Measurements from ENCODE around the gene FPR3.
"Not testable (repeated sequence)": the region's sequence is repeated elsewhere in the genome, so short reads cannot be mapped to it uniquely, and the experiment has no call there.

Gene FPR3

GRCh38 chr19:51760697-51761356 is 34.1 kb upstream of the FPR3 start, which contains the start of gene FPR2:
Gene FPR2 (plus strand): TSS chr19:51761180. CDS start chr19:51768659, 7,479 bp downstream.
- H3K27ac ChIP-seq, result no peak within 1 kb of the TSS
- H3K9ac ChIP-seq (ENCODE audit: insufficient read length), result no peak within 1 kb of the TSS
- H3K9me3 ChIP-seq (ENCODE audit: low read depth, low read length), result no peaks in the 10 kb centered on the region
- TF ChIP-seq FOXP2 (optimal IDR thresholded peaks at IDR 0.05; ENCODE audit: control extremely low read depth, extremely low read length, insufficient read depth) (no peak), EZH2 (IDR thresholded peaks at IDR 0.05) (no peak), POLR2AphosphoS5 (IDR thresholded peaks at IDR 0.05; ENCODE audit: borderline replicate concordance, low read depth, low read length) (no peak)
- DNase-seq (ENCODE audit: low read depth, low spot score), result no peak
- no peak within 1 kb of the TSS for H3K4me3 ChIP-seq
- H3K36me3 ChIP-seq (ENCODE audit: insufficient read depth, low read length), result no peaks in the 10 kb centered on the region

- H3K36me3 ChIP-seq (ENCODE audit: insufficient read depth, low read length), result no peaks in the 10 kb centered on the region
- no peaks in the 10 kb centered on the region for H3K9me3 ChIP-seq (ENCODE audit: low read depth, low read length)
- H3K4me3 ChIP-seq, result no peak overlapping the region
- no peak for DNase-seq (ENCODE audit: low read depth, low spot score)
- no peak overlapping the region for H3K9ac ChIP-seq (ENCODE audit: insufficient read length)
- TF ChIP-seq FOXP2 (optimal IDR thresholded peaks at IDR 0.05; ENCODE audit: control extremely low read depth, extremely low read length, insufficient read depth) (no peak), POLR2AphosphoS5 (IDR thresholded peaks at IDR 0.05; ENCODE audit: borderline replicate concordance, low read depth, low read length) (no peak), EZH2 (IDR thresholded peaks at IDR 0.05) (no peak)
- H3K27ac ChIP-seq, result no peak overlapping the region
These were observed 33.3 kb upstream of the FPR3 start for GRCh38 chr19:51761696-51762095.

GRCh38 chr19:51765086-51765485 is 29.9 kb upstream of the FPR3 start:
- no peak overlapping the region for H3K9ac ChIP-seq (ENCODE audit: insufficient read length)
- no peak overlapping the region for H3K27ac ChIP-seq
- H3K9me3 ChIP-seq (ENCODE audit: low read depth, low read length), result no peaks in the 10 kb centered on the region
- TF ChIP-seq FOXP2 (optimal IDR thresholded peaks at IDR 0.05; ENCODE audit: control extremely low read depth, extremely low read length, insufficient read depth) (no peak), EZH2 (IDR thresholded peaks at IDR 0.05) (no peak), POLR2AphosphoS5 (IDR thresholded peaks at IDR 0.05; ENCODE audit: borderline replicate concordance, low read depth, low read length) (no peak)
- H3K36me3 ChIP-seq (ENCODE audit: insufficient read depth, low read length), result no peaks in the 10 kb centered on the region
- DNase-seq (ENCODE audit: low read depth, low spot score), result no peak
- no peak overlapping the region for H3K4me3 ChIP-seq

- Histone ChIP-seq H3K4me3 (no peak overlapping the region), H3K9ac (ENCODE audit: insufficient read length) (no peak overlapping the region), H3K27ac (no peak overlapping the region), H3K9me3 (ENCODE audit: low read depth, low read length) (no peaks in the 10 kb centered on the region), H3K36me3 (ENCODE audit: insufficient read depth, low read length) (no peaks in the 10 kb centered on the region)
- TF ChIP-seq EZH2 (IDR thresholded peaks at IDR 0.05) (no peak), FOXP2 (optimal IDR thresholded peaks at IDR 0.05; ENCODE audit: control extremely low read depth, extremely low read length, insufficient read depth) (no peak), POLR2AphosphoS5 (IDR thresholded peaks at IDR 0.05; ENCODE audit: borderline replicate concordance, low read depth, low read length) (no peak)
- DNase-seq (ENCODE audit: low read depth, low spot score), result no peak
These were observed 28.5 kb upstream of the FPR3 start for GRCh38 chr19:51766461-51766860.

DNA sequence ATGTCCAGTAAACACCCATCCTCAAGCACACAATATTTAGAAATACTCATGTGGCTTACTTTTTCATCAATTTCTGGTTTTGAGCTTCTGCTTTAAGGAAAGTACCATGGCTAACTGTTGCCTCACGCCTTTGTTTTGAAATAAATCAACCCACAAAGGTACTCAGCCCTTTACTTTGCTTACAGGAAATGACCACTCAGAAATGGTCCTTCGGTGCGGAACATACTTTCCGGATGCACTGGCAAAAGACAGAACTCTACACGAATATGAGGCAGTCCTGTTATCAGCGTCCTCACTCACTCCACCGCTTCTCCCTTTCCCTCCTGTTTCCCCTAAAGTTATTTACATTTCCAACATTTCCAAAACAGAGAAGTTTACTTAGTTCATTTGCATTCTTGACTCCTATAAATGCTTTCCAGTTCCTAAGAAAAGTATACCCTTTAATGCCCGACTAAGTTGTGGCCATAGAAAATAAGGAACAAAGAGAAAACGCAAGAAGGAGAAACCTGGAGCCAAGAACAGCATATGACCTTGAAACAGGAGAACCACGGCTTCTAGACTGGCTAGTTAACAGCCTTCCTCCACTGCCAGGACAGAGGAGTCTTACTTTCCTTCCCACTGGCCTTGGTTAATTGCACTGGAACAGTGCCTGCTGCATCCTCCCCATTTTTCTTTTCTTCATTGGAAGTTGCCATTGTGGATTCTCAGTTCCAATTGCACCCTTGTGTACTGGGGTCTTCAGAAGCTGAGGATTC is 23.4 kb upstream of the FPR3 start:
- Histone ChIP-seq H3K9ac (ENCODE audit: insufficient read length) (no peak overlapping the region), H3K9me3 (ENCODE audit: low read depth, low read length) (no peaks in the 10 kb centered on the region), H3K4me3 (no peak overlapping the region), H3K36me3 (ENCODE audit: insufficient read depth, low read length) (no peaks in the 10 kb centered on the region), H3K27ac (no peak overlapping the region)
- no peak for TF ChIP-seq POLR2AphosphoS5 (IDR thresholded peaks at IDR 0.05; ENCODE audit: borderline replicate concordance, low read depth, low read length)
- TF ChIP-seq EZH2 (IDR thresholded peaks at IDR 0.05), result no peak
- no peak for TF ChIP-seq FOXP2 (optimal IDR thresholded peaks at IDR 0.05; ENCODE audit: control extremely low read depth, extremely low read length, insufficient read depth)
- DNase-seq (ENCODE audit: low read depth, low spot score), result no peak

DNA sequence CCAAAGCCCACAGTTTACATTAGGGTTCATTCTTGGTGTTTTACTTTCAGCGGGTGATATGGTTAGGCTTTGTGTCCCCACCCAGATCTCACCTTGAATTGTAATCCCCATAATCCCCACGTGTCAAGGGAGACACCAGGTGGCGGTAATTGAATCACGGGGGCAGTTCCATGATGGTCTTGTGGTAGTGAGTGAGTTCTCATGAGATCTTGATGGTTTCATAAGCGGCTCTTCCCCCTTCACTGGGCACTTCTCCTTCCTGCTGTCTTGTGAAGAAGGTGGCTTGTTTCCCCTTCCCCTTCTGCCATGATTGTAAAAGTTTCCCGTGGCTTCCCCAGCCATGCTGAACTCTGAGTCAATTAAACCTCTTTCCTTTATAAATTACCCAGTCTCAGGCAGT is 22.0 kb upstream of the FPR3 start:
- Histone ChIP-seq H3K9me3 (ENCODE audit: low read depth, low read length) (no peaks in the 10 kb centered on the region), H3K27ac (no peak overlapping the region), H3K4me3 (no peak overlapping the region), H3K9ac (ENCODE audit: insufficient read length) (no peak overlapping the region), H3K36me3 (ENCODE audit: insufficient read depth, low read length) (no peaks in the 10 kb centered on the region)
- no peak for TF ChIP-seq FOXP2 (optimal IDR thresholded peaks at IDR 0.05; ENCODE audit: control extremely low read depth, extremely low read length, insufficient read depth)
- TF ChIP-seq EZH2 (IDR thresholded peaks at IDR 0.05), result no peak
- no peak for TF ChIP-seq POLR2AphosphoS5 (IDR thresholded peaks at IDR 0.05; ENCODE audit: borderline replicate concordance, low read depth, low read length)
- no peak for DNase-seq (ENCODE audit: low read depth, low spot score)

- not testable (repeated sequence) for H3K9me3 ChIP-seq (ENCODE audit: low read depth, low read length); DNase-seq (ENCODE audit: low read depth, low spot score); H3K9ac ChIP-seq (ENCODE audit: insufficient read length); H3K36me3 ChIP-seq (ENCODE audit: insufficient read depth, low read length); H3K27ac ChIP-seq; H3K4me3 ChIP-seq
These were observed 18.4 kb upstream of the FPR3 start for GRCh38 chr19:51776561-51776960.

DNA sequence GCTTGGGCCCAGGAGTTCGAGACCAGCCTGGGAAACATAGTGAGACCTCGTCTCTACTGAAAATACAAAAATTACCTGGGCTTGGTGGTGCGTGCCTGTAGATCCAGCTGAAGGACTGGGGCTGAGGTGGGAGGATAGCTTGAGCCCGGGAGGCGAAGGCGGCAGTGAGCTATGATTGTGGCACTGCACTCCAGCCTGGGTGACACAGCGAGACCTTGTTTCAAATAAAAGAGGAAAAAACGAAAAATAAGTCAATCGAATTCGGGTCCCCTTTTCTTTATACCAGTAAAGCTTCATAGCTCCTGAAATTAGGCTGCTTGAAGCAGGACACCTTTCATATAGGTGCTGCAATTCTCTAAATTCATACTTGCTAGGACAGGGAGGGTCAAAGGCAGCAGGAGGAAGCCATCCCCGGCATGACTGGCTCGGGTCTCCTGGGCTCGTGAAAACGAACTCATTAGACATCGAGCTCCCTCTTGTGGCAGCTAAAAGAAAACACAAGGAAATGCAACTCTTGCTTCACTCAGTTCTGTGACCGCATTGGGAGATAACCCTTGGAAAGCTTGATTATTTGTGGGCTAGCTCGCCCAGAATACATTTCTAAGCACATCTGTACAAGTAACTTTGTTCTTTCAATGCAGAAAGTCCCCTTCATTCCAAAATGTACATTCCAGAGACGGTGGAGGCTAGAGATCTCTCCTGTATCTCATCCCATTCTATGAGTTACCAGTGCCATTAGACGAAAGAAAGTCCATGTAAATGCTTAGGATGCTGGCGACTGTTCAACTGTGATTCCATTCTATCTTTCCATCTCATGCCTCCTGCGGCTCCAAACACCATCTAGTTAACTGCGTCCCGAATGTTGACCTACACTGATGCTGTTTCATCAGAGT is 17.1 kb upstream of the FPR3 start:
- no peak overlapping the region for H3K27ac ChIP-seq
- H3K9me3 ChIP-seq (ENCODE audit: low read depth, low read length), result no peaks in the 10 kb centered on the region
- TF ChIP-seq EZH2 (IDR thresholded peaks at IDR 0.05), result no peak
- TF ChIP-seq FOXP2 (optimal IDR thresholded peaks at IDR 0.05; ENCODE audit: control extremely low read depth, extremely low read length, insufficient read depth), result no peak
- no peak for TF ChIP-seq POLR2AphosphoS5 (IDR thresholded peaks at IDR 0.05; ENCODE audit: borderline replicate concordance, low read depth, low read length)
- H3K4me3 ChIP-seq, result no peak overlapping the region
- no peak overlapping the region for H3K9ac ChIP-seq (ENCODE audit: insufficient read length)
- peak; percentile 44 for DNase-seq (ENCODE audit: low read depth, low spot score)
- H3K36me3 ChIP-seq (ENCODE audit: insufficient read depth, low read length), result no peaks in the 10 kb centered on the region

Measured in SK-N-MC (cell line).